SK-N-SH treated with all-trans-retinoic acid at 6 μM for 48 hours (cell line): ENCODE results near the gene SPECC1L.
"Not testable (repeated sequence)": the region's sequence is repeated elsewhere in the genome, so short reads cannot be mapped to it uniquely, and the experiment has no call there.

ENCODE experiments used
- ZC3H10 ChIP-seq: fragments of 250-450 bp; sonication (Bioruptor Pico); IDR thresholded peaks from 2 replicates; pipeline ENCODE4 v1.5.1; 2021; ENCODE audit warnings: mild to moderate bottlenecking, moderate library complexity
- ZNF565 ChIP-seq: fragments of 450-650 bp; formaldehyde crosslinking; conservative IDR thresholded peaks from 2 replicates; pipeline ENCODE4 v1.5.0; 2020; ENCODE audit warnings: low read depth, mild to moderate bottlenecking, moderate library complexity
- ZNF70 ChIP-seq: fragments of 450-650 bp; formaldehyde crosslinking; IDR thresholded peaks from 2 replicates; pipeline ENCODE4 v1.5.0; 2020; ENCODE audit warnings: mild to moderate bottlenecking, moderate library complexity
- ZNF8 ChIP-seq: fragments of 450-650 bp; formaldehyde crosslinking; IDR thresholded peaks from 2 replicates; pipeline ENCODE4 v1.5.0; 2020; ENCODE audit warnings: mild to moderate bottlenecking, moderate library complexity
- TF ChIP-seq, protein P1 (sequence below): fragments of 250-450 bp; sonication (Bioruptor Pico); IDR thresholded peaks from 2 replicates; pipeline ENCODE4 v1.5.1; 2020; ENCODE audit warnings: low read depth, mild to moderate bottlenecking, moderate library complexity

DNA sequence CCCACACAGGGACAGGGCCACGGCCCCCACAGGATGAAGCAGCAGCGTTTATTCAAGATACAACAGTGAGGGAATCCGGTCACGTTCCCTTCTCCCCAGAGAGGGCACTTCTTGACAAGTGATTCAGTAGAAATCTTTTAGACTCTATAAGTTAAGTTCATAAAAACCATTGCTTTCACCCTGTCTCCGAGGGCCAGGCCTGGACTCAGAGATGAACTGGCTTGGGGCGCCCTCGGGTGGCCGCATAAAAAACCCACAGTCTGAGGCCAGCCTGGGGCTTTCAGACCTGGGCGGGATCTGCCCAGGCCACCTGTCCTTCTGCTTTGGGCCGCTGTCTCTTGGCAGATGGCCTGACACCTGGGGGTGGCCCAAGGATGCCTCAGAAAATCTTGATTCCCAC lies 11.2 kb upstream of the SPECC1L start:
- TF ChIP-seq ZNF8; ZNF565 (CRISPR knock-in tag); ZNF70 (CRISPR knock-in tag); ZC3H10: not testable (repeated sequence)
- TF ChIP-seq, protein P1, sequence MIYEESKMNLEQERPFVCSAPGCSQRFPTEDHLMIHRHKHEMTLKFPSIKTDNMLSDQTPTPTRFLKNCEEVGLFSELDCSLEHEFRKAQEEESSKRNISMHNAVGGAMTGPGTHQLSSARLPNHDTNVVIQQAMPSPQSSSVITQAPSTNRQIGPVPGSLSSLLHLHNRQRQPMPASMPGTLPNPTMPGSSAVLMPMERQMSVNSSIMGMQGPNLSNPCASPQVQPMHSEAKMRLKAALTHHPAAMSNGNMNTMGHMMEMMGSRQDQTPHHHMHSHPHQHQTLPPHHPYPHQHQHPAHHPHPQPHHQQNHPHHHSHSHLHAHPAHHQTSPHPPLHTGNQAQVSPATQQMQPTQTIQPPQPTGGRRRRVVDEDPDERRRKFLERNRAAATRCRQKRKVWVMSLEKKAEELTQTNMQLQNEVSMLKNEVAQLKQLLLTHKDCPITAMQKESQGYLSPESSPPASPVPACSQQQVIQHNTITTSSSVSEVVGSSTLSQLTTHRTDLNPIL (CRISPR knock-in tag) = not testable (repeated sequence)
